Measurements from ENCODE around the gene FBXL13. TPM values are rescaled to one million over a fixed set of nuclear protein-coding genes. Genes with fewer than 3 reads are reported as not detected.
"Not testable (repeated sequence)": the region's sequence is repeated elsewhere in the genome, so short reads cannot be mapped to it uniquely, and the experiment has no call there.

The FBXL13 gene
- total RNA-seq, 2 experiments from 2014 or later, result 0.15 to 0.17 TPM

- POLR2A ChIA-PET; H3K4me1 Mint-ChIP-seq; H3K4me3 Mint-ChIP-seq; CTCF ChIA-PET; H3K9me3 Mint-ChIP-seq; H3K27ac Mint-ChIP-seq; H3K36me3 Mint-ChIP-seq (ENCODE audit: low read depth); H3K27me3 Mint-ChIP-seq; DNase-seq: not testable (repeated sequence)
Observed at GRCh38 chr7:102769657-102770192, 304.9 kb downstream of the FBXL13 start.

- DNase-seq, CTCF ChIA-PET, H3K27ac Mint-ChIP-seq: not testable (repeated sequence)
Observed at GRCh38 chr7:102763295-102763905, 311.2 kb downstream of the FBXL13 start.

More at GRCh38 chr7:102763295-102763905, 311.2 kb downstream of the FBXL13 start:
- POLR2A ChIA-PET; H3K27me3 Mint-ChIP-seq; H3K4me1 Mint-ChIP-seq; H3K4me3 Mint-ChIP-seq; H3K9me3 Mint-ChIP-seq; H3K36me3 Mint-ChIP-seq (ENCODE audit: low read depth): not testable (repeated sequence)

Other genes with a start within 250 kb of the FBXL13 start
- gene LRRC17, start 161.8 kb downstream of the FBXL13 start, total RNA-seq, result under 1 TPM; 0.30 to 0.58 TPM
- gene ARMC10, start 344 bp upstream of the FBXL13 start, total RNA-seq, result 10 to 100 TPM; 28.3 to 32.9 TPM
- 1 to 10 TPM; 7.2 to 7.4 TPM for gene NAPEPLD, start 74.3 kb upstream of the FBXL13 start, total RNA-seq
- 10 to 100 TPM; 59.5 to 60.7 TPM for gene PMPCB, start 222.6 kb upstream of the FBXL13 start, total RNA-seq